ENCODE results near the gene PICALM. TPM values are rescaled to one million over a fixed set of nuclear protein-coding genes. Genes with fewer than 3 reads are reported as not detected.

Gene PICALM
- total and polyA plus RNA-seq, 2 of the 8 experiments (the other 6 are each of a cell fraction or from before 2014, with no cell fraction given): 69.4 to 71.3 TPM

DNA sequence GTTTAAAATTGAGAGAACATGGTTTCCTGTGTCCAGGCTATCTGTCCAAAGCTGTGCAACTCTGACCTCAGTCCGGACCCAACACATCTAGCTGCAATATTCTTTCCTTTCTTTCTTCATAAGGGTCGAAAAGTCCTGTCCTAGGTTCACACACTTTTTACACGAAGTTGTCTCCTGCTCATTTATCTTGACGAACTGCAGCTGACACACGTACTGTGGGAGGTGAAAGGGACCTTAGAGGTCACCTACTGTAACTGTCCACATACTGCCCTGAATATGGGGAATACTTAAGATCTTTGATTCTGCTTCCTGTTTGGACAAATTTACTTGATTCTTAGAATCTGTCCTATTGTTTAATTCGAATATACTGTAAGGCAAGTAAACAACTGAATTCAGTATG, 107.8 kb downstream of the PICALM start:
- Histone ChIP-seq H2BK20ac (ENCODE audit: low read length) (no peak overlapping the region), H3K56ac (replicated peaks; ENCODE audit: insufficient read length, low read depth, low read length) (no peak overlapping the region), H3K4me3 (ENCODE audit: extremely low read depth in 1 of 4, insufficient read depth in 2 of 4, low read depth in 3 of 4, low read length in 4 of 4) (no peak overlapping the region), H3K4ac (replicated peaks; ENCODE audit: insufficient read length, low read depth, low read length) (no peak overlapping the region), H3K36me3 (ENCODE audit: control insufficient read depth in 2 of 4, insufficient read depth in 4 of 4, low read length in 3 of 4) (peaks cover 0 to 10% (median 2%) of the 10 kb centered on the region in 4 experiments; a peak in 3 of 8 replicates), H3K4me2 (ENCODE audit: insufficient read depth in 1 of 2, low read depth in 2 of 2, low read length in 2 of 2) (no peak overlapping the region), H4K5ac (ENCODE audit: insufficient read length, low read depth, low read length) (no peak overlapping the region), H3K27ac (ENCODE audit: low read depth, low read length) (no peak overlapping the region), H3K18ac (ENCODE audit: extremely low read depth, low read length) (no peak overlapping the region), H4K8ac (ENCODE audit: extremely low read depth, insufficient read depth, low read length) (no peak overlapping the region), H3K79me2 (ENCODE audit: control insufficient read depth in 1 of 2, insufficient read depth in 2 of 2, low read length in 2 of 2) (no peaks in the 10 kb centered on the region; a peak in 1 of 4 replicates), H4K20me1 (replicated peaks in 1 of 2; ENCODE audit: control insufficient read depth in 1 of 2, insufficient read depth in 2 of 2, low read length in 2 of 2) (peaks cover 0 to 2% of the 10 kb centered on the region in 2 experiments), H3K79me1 (ENCODE audit: low read depth, low read length) (no peaks in the 10 kb centered on the region), H4K91ac (replicated peaks; ENCODE audit: insufficient read length, low read length) (no peak overlapping the region), H3K23ac (ENCODE audit: insufficient read length) (no peak overlapping the region), H3K4me1 (replicated peaks in 1 of 4; ENCODE audit: control insufficient read depth in 3 of 4, insufficient read depth in 4 of 4, low read length in 3 of 4) (no peaks in the 10 kb centered on the region), H2AK5ac (ENCODE audit: low read depth, low read length) (no peak overlapping the region), H2BK12ac (ENCODE audit: low read depth, low read length) (no peak overlapping the region), H3K14ac (ENCODE audit: insufficient read length) (no peak overlapping the region), H2BK120ac (replicated peaks; ENCODE audit: low read depth, low read length) (no peak overlapping the region), H3K23me2 (ENCODE audit: low read depth, low read length) (no peaks in the 10 kb centered on the region), H3K9me3 (ENCODE audit: insufficient read depth in 2 of 2, low read depth in 1 of 2, low read length in 1 of 2) (no peaks in the 10 kb centered on the region), H3K27me3 (replicated peaks in 1 of 4; ENCODE audit: control insufficient read depth in 3 of 4, extremely low read depth in 1 of 4, insufficient read depth in 3 of 4, low read length in 3 of 4) (no peaks in the 10 kb centered on the region), H2AFZ (ENCODE audit: low read length) (no peak overlapping the region), H2BK5ac (ENCODE audit: low read depth, low read length) (no peak overlapping the region), H3K9ac (replicated peaks in 1 of 4; ENCODE audit: extremely low read depth in 1 of 4, low read depth in 3 of 4, low read length in 3 of 4) (no peak overlapping the region), H2BK15ac (ENCODE audit: low read length) (no peak overlapping the region)
- FAIRE-seq: no peak
- TF ChIP-seq ZNF274 (IDR thresholded peaks at IDR 0.05; ENCODE audit: borderline replicate concordance, extremely low read depth, low read length) (no peak), TAF7 (optimal IDR thresholded peaks at IDR 0.05; ENCODE audit: borderline replicate concordance, low read depth, low read length) (no peak), CTBP2 (IDR thresholded peaks at IDR 0.05; ENCODE audit: borderline replicate concordance, insufficient read depth, insufficient read length, low read length) (no peak), EP300 (IDR thresholded peaks at IDR 0.05; ENCODE audit: borderline replicate concordance in 1 of 2, low read depth in 2 of 2, low read length in 2 of 2) (no peak), RNF2 (IDR thresholded peaks at IDR 0.05; ENCODE audit: borderline replicate concordance, low read depth, low read length, missing control alignments, poor library complexity, severe bottlenecking) (no peak), SP2 (IDR thresholded peaks at IDR 0.05; ENCODE audit: low read length) (no peak), RFX5 (IDR thresholded peaks at IDR 0.05; ENCODE audit: borderline replicate concordance, low read depth, low read length) (no peak), BACH1 (IDR thresholded peaks at IDR 0.05; ENCODE audit: low read length) (no peak), KDM1A (IDR thresholded peaks at IDR 0.05; ENCODE audit: borderline replicate concordance, low read length) (no peak), RAD21 (IDR thresholded peaks at IDR 0.05 in 1 of 2, conservative IDR thresholded peaks at IDR 0.05 in 1 of 2; ENCODE audit: low read depth in 2 of 2, low read length in 2 of 2) (no peak), CREB1 (IDR thresholded peaks at IDR 0.05) (no peak), BRCA1 (IDR thresholded peaks at IDR 0.05; ENCODE audit: low read depth, low read length) (no peak)
- TF ChIP-seq, protein P1, sequence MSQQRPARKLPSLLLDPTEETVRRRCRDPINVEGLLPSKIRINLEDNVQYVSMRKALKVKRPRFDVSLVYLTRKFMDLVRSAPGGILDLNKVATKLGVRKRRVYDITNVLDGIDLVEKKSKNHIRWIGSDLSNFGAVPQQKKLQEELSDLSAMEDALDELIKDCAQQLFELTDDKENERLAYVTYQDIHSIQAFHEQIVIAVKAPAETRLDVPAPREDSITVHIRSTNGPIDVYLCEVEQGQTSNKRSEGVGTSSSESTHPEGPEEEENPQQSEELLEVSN (IDR thresholded peaks at IDR 0.05): no peak
- no peak for DNase-seq (ENCODE audit: low read depth in 1 of 2, low spot score in 2 of 2)
- ChIA-PET CTCF (ENCODE audit: partially characterized antibody) (interaction anchor here (1.3 kb wide), 1 partner anchor 19 kb away, joined by 4 read pairs; no protein-coding TSS in a partner anchor), POLR2A (ENCODE audit: partially characterized antibody) (interaction anchor here (0.9 kb wide), 1 partner anchor 8 kb away, joined by 3 read pairs; no protein-coding TSS in a partner anchor)
- 72% methylated on average over 6 of the region's 6 CpGs; no CpG with 5 or more reads in 1 of the 2 experiments for WGBS, 2 experiments (ENCODE audit: extremely low coverage in 1 of 2, insufficient coverage in 1 of 2, insufficient read length in 1 of 2, insufficient replicate concordance in 2 of 2, low coverage in 1 of 2, low lambda C conversion rate in 2 of 2, missing lambda C conversion rate in 1 of 2)

Data from H1 (cell line).